ENCODE measurements around the gene MFSD2A. TPM values are rescaled to one million over a fixed set of nuclear protein-coding genes. Genes with fewer than 3 reads are reported as not detected.
"Not testable (repeated sequence)": the region's sequence is repeated elsewhere in the genome, so short reads cannot be mapped to it uniquely, and the experiment has no call there.

MFSD2A gene
- total RNA-seq, 1 experiment from 2014 or later = 19.9 TPM

GRCh38 chr1:39910263-39910662 is 44.7 kb upstream of the MFSD2A start:
- H2BK120ac ChIP-seq (ENCODE audit: low read depth, low read length, poor library complexity, severe bottlenecking) = no peak overlapping the region
- no peaks in the 10 kb centered on the region for H3K4me1 Mint-ChIP-seq
- H3K9me3 ChIP-seq (ENCODE audit: control insufficient read depth, low read depth, low read length) = no peaks in the 10 kb centered on the region
- no peak overlapping the region for H2AK5ac ChIP-seq (ENCODE audit: insufficient read length, low read length)
- no peak overlapping the region for H2AFZ ChIP-seq (ENCODE audit: low read length)
- H3K4me2 ChIP-seq (ENCODE audit: insufficient read depth, insufficient read length, low read length) = no peak overlapping the region
- H3K56ac ChIP-seq (ENCODE audit: insufficient read length, low read depth, low read length) = no peak overlapping the region
- no peak overlapping the region for H2BK5ac ChIP-seq (ENCODE audit: insufficient read length, low read length)
- no peak overlapping the region for H3K23ac ChIP-seq (ENCODE audit: insufficient read length, low read depth, low read length)
- peaks cover 15% of the 10 kb centered on the region for H3K27me3 Mint-ChIP-seq (ENCODE audit: low read depth)
- H3K4me3 Mint-ChIP-seq = no peak overlapping the region
- DNase-seq = no peak
- TF ChIP-seq, protein P1, sequence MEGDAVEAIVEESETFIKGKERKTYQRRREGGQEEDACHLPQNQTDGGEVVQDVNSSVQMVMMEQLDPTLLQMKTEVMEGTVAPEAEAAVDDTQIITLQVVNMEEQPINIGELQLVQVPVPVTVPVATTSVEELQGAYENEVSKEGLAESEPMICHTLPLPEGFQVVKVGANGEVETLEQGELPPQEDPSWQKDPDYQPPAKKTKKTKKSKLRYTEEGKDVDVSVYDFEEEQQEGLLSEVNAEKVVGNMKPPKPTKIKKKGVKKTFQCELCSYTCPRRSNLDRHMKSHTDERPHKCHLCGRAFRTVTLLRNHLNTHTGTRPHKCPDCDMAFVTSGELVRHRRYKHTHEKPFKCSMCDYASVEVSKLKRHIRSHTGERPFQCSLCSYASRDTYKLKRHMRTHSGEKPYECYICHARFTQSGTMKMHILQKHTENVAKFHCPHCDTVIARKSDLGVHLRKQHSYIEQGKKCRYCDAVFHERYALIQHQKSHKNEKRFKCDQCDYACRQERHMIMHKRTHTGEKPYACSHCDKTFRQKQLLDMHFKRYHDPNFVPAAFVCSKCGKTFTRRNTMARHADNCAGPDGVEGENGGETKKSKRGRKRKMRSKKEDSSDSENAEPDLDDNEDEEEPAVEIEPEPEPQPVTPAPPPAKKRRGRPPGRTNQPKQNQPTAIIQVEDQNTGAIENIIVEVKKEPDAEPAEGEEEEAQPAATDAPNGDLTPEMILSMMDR (conservative IDR thresholded peaks at IDR 0.05) = no peak
- WGBS (ENCODE audit: extremely low coverage, insufficient read length, low lambda C conversion rate) = no CpG with 5 or more reads among the region's 3 CpGs
- no peaks in the 10 kb centered on the region for H3K27me3 ChIP-seq (ENCODE audit: insufficient read depth, low read length)
- H3K27ac ChIP-seq (ENCODE audit: insufficient read length, low read depth, low read length) = no peak overlapping the region
- H3K79me2 ChIP-seq (ENCODE audit: insufficient read depth, low read length) = no peaks in the 10 kb centered on the region
- peaks cover 31% of the 10 kb centered on the region in 2 experiments for H3K9me3 Mint-ChIP-seq
- no peak overlapping the region for H2BK12ac ChIP-seq (ENCODE audit: insufficient read length, low read depth, low read length)
- no peak overlapping the region for H4K8ac ChIP-seq (replicated peaks; ENCODE audit: insufficient read length, low read depth, low read length)
- peaks cover 8 to 17% (median 11%) of the 10 kb centered on the region in 3 experiments; a peak in 6 of 7 replicates for H3K36me3 Mint-ChIP-seq (ENCODE audit: insufficient read depth in 1 of 3, low read depth in 3 of 3)
- H2BK20ac ChIP-seq (ENCODE audit: low read depth, low read length, poor library complexity, severe bottlenecking) = no peak overlapping the region
- H3T11ph ChIP-seq (ENCODE audit: low read length) = no peak overlapping the region
- H2BK15ac ChIP-seq (ENCODE audit: low read depth, low read length) = no peak overlapping the region
- H3K79me1 ChIP-seq (ENCODE audit: insufficient read depth, low read depth, low read length, poor library complexity, severe bottlenecking) = no peaks in the 10 kb centered on the region
- H3K18ac ChIP-seq (ENCODE audit: insufficient read length, low read depth, low read length) = no peak overlapping the region
- no peaks in the 10 kb centered on the region for H3K23me2 ChIP-seq (ENCODE audit: insufficient read length, low read depth, low read length, poor library complexity, severe bottlenecking)
- H3K14ac ChIP-seq (ENCODE audit: insufficient read depth, low read length) = no peak overlapping the region
- no peaks in the 10 kb centered on the region for H4K20me1 ChIP-seq (ENCODE audit: control insufficient read depth, insufficient read depth, insufficient read length)
- H3K9ac ChIP-seq (ENCODE audit: extremely low read depth, insufficient read length, low read length) = no peak overlapping the region
- H3K27ac Mint-ChIP-seq = no peak overlapping the region
- no peaks in the 10 kb centered on the region for H3K4me1 ChIP-seq (ENCODE audit: insufficient read depth, low read length)
- no peak overlapping the region for H3K4ac ChIP-seq (ENCODE audit: low read depth, low read length)
- no peak overlapping the region for H4K91ac ChIP-seq (ENCODE audit: insufficient read length, low read depth, low read length)
- no peak overlapping the region for H4K5ac ChIP-seq (ENCODE audit: insufficient read length, low read depth, low read length)

DNA sequence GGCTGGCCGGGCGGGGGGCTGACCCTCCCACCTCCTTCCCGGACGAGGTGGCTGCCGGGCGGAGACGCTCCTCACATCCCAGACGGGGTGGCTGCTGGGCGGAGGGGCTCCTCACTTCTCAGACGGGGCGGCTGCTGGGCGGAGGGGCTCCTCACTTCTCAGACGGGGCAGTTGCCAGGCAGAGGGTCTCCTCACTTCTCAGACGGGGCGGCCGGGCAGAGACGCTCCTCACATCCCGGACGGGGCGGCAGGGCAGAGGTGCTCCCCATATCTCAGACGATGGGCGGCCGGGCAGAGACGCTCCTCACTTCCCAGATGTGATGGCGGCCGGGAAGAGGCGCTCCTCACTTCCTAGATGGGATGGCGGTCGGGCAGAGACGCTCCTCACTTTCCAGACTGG is 41.8 kb upstream of the MFSD2A start:
- not testable (repeated sequence) for H3K18ac ChIP-seq (ENCODE audit: insufficient read length, low read depth, low read length); H3K79me2 ChIP-seq (ENCODE audit: insufficient read depth, low read length); H4K8ac ChIP-seq (replicated peaks; ENCODE audit: insufficient read length, low read depth, low read length); H4K91ac ChIP-seq (ENCODE audit: insufficient read length, low read depth, low read length); H3K4me3 Mint-ChIP-seq; H3K9ac ChIP-seq (ENCODE audit: extremely low read depth, insufficient read length, low read length); H2AK5ac ChIP-seq (ENCODE audit: insufficient read length, low read length); H3K27ac Mint-ChIP-seq; DNase-seq; H2AFZ ChIP-seq (ENCODE audit: low read length); H3K9me3 ChIP-seq (ENCODE audit: control insufficient read depth, low read depth, low read length); H3K4me1 Mint-ChIP-seq; H4K5ac ChIP-seq (ENCODE audit: insufficient read length, low read depth, low read length); H3K4me2 ChIP-seq (ENCODE audit: insufficient read depth, insufficient read length, low read length); H3K27ac ChIP-seq (ENCODE audit: insufficient read length, low read depth, low read length); H4K20me1 ChIP-seq (ENCODE audit: control insufficient read depth, insufficient read depth, insufficient read length); H3T11ph ChIP-seq (ENCODE audit: low read length); H2BK120ac ChIP-seq (ENCODE audit: low read depth, low read length, poor library complexity, severe bottlenecking); H3K4ac ChIP-seq (ENCODE audit: low read depth, low read length); H3K14ac ChIP-seq (ENCODE audit: insufficient read depth, low read length); H2BK20ac ChIP-seq (ENCODE audit: low read depth, low read length, poor library complexity, severe bottlenecking); H3K4me1 ChIP-seq (ENCODE audit: insufficient read depth, low read length); H2BK15ac ChIP-seq (ENCODE audit: low read depth, low read length); H3K56ac ChIP-seq (ENCODE audit: insufficient read length, low read depth, low read length); H3K27me3 ChIP-seq (ENCODE audit: insufficient read depth, low read length); H2BK12ac ChIP-seq (ENCODE audit: insufficient read length, low read depth, low read length); H3K23ac ChIP-seq (ENCODE audit: insufficient read length, low read depth, low read length); H2BK5ac ChIP-seq (ENCODE audit: insufficient read length, low read length); H3K79me1 ChIP-seq (ENCODE audit: insufficient read depth, low read depth, low read length, poor library complexity, severe bottlenecking); H3K23me2 ChIP-seq (ENCODE audit: insufficient read length, low read depth, low read length, poor library complexity, severe bottlenecking)
- Mint-ChIP-seq H3K9me3 (peaks cover 22% of the 10 kb centered on the region in 2 experiments), H3K27me3 (ENCODE audit: low read depth) (peaks cover 12% of the 10 kb centered on the region), H3K36me3 (ENCODE audit: insufficient read depth in 1 of 3, low read depth in 3 of 3) (peaks cover 6 to 15% (median 7%) of the 10 kb centered on the region in 3 experiments; a peak in 6 of 7 replicates)
- no CpG with 5 or more reads among the region's 30 CpGs for WGBS (ENCODE audit: extremely low coverage, insufficient read length, low lambda C conversion rate)

All from H9 (cell line).